A204.1 (cell line): ENCODE data around the gene IGSF21.

Experiments
- FAIRE-seq: peaks from 2 replicates; lab custom pipeline; 2012; peaks lifted over from hg19 to GRCh38; lab: Jason Lieb, UNC

Gene IGSF21

DNA sequence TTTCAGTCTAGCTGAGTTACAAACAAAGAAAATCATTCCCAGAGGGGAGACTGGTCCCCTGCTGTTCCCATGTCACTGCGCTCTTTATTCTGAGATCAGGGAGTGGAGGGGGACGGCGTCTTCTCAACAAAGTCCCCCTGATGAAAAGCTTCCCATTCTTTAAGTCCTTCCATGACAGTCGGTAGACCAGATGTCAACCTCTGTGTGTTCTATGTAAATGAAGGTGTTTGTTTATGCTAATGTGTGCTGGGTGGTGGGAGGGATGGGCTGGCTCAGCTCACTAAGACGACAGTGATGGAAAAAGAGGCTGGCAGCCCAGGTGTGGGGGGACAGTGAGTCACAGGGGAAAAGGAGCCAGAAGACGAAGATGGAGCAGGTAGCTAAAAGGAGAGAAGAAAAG lies 225.0 kb downstream of the IGSF21 start:
- no peak for FAIRE-seq

DNA sequence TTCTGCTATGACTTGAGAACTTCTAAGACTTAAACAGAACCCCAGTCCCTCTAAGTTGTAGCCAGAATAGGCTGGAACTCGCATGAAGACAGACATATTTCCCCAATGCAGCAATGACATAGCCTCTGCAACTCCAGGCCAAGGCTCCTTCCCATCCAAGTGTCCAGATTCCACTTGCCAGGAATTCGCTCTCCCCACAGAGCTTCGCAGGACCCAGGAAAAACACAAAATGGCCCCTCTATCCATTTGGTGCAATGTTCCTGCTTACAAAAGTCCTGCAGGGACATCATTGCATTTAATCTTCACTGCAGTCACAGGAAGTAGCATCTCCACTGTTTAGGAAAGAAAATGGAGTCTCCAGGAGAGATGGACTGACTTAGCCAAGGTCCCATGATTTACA lies 225.6 kb downstream of the IGSF21 start:
- no peak for FAIRE-seq

DNA sequence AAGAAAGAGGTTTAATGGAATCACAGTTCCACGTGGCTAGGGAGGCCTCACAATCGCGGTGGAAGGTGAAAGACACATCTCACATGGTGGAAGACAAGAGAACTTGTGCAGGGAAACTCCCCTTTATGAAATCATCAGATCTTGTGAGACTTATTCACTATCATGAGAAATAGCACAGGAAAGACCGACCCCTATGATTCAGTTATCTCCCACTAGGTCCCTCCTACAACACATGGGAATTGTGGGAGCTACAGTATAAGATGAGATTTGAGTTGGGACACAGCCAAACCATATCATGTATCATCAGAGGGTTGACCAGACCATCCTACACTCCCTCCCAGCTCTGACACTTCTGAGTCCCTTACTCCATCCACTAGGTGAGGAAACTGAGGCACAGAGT lies 229.2 kb downstream of the IGSF21 start:
- FAIRE-seq, result no peak

DNA sequence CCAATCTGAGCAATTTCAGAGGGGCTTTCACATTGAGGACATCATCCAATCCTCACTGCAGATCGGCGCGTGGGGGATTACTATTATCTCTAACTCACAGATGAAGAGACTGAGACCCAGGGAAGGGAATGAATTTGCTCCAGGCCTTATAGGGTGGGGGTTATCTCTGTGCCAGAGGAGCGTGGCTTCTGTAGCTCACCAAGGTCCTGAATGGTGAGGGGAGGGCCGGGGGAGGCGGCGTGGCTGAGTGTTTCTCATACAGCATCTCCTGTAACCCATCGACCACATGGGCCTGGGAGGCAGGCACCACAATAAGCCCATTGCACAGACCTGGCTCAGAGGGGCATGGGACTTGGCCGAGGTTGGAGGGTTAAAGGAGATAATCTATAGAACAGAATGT lies 230.2 kb downstream of the IGSF21 start:
- FAIRE-seq, result no peak

DNA sequence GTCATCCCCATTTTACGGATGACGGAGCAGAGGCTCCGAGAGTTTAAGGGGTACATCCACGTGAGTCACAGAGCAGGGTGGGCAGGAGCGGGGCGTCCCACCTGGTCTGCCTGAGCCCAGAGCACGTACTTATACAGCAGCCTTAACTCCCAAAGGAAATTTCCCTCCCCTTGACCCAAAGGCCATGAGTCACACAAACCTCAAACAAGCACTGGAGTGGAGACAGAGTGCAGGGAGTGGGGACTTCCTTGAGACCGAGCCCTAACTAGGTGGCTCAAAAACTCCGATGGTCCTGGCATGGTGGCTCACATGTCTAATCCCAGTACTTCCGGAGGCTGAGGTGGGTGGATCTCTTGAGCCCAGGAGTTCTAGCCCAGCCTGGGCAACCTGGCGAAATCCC lies 231.6 kb downstream of the IGSF21 start:
- FAIRE-seq, result no peak

DNA sequence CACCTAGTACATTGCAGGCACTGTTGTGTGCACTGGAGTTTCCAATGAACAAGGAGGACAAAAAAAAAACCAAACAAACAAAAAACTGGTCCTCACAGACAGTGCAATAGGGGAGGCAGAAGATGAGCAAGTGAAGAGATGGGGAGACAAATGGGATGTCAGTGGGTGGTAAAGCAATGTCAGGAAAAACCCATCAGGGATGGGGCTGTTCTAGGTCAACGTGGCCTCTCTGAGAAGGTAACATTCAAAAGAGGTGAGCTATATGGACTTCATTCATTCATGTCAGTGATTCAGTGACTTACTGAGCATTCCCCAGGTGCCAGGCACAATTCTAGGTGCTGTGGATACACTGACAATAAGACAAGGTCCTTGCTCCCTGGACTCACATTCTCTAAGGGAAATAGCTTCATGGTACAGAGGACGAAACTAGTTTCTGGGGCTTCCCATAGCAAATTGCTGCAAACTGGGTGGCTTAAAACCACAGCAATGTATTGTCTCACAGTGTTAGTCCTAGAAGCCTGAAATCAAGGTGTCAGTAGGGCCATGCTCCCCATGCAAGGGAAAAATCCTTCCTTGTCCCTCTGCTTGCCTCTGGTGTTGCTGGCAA lies 232.7 kb downstream of the IGSF21 start:
- FAIRE-seq, result no peak

DNA sequence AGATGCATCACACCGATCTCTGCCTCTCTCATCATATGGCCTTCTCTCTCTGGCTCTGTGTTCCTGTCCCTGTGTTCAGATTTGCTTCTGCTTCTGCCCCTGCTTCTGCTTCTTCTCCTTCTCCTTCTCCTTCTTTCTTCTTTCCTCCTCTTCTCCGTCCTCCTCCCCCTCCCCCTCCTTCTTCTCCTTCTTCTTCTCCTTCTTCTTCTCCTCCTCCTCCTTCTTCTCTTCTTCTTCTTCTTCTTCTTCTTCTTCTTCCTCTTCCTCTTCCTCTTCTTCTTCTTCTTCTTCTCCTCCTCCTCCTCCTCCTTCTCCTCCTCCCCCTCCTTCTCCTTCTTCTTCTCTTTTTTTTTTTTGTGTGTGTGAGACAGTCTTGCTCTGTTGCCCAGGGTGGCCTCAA lies 233.2 kb downstream of the IGSF21 start:
- no peak for FAIRE-seq

DNA sequence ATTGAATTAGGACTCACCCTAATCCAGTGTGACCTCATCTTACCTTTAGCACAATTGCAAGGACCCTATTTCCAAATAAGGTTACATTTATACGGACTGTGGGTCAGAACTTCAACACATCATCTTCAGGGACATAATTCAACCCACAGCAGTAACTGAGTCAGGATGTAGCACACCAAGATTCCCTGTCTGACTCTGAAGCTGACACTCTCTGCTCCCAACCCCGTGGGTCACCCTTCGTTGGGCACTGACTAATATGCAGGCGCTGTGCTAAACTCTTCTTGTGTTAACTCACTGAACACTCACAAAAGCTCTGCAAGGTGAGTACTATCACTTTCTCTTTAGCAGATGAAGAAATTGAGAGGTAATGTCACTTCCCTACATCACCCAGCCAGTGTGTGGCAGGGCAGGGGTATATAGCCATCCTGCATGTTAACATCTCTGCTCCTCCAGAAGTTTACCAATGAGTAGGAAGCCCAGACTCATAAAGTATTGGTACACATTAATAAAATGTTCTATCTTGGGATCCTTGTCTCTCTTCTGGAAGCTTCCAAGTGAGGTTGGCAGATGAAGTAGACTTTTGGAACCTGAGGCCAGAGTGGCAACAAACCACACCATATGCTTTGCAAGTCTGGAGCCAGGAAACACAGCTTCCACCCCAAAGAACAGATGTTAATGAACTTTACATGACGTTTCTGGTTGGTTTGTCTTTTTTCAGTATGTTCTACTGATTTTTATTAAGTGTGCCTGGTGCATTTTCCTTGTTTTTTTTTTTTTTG lies 233.9 kb downstream of the IGSF21 start:
- no peak for FAIRE-seq

DNA sequence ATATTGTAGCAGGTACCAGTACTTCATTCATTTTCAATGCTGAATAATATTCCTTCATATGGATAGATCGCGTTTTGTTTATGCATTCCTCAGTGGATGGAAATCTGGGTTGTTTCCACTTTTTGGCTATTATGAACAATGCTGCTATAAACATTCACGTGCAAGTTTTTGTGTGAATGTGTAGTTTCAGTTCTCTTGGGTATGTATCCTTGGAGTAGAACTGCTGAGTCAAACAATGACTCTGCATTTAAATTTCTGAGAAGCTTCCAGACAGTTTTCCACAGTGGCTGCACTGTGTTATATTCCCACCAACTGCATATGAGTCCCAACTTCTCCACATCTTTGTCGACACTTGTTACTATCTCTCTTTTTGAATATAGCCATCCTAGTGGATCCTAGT lies 235.1 kb downstream of the IGSF21 start:
- no peak for FAIRE-seq

DNA sequence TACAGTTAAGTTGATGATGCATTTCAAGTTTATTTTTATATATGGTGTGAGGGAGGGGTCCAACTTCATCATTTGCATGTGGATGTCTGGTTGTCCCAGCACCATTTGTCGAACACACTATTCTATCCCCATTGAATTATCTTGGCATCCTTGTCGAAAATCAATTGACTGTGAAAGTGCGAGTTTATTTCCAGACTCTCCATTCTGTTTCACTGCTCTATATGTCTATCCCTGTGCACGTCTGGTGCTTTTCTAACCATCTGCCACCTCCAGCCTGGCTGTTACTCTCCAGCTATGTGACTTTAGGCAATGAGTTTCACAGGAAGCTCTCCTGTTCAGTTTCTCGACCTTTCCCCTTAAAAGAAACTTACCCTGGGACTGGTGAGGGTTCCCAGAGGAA lies 236.0 kb downstream of the IGSF21 start:
- no peak for FAIRE-seq

DNA sequence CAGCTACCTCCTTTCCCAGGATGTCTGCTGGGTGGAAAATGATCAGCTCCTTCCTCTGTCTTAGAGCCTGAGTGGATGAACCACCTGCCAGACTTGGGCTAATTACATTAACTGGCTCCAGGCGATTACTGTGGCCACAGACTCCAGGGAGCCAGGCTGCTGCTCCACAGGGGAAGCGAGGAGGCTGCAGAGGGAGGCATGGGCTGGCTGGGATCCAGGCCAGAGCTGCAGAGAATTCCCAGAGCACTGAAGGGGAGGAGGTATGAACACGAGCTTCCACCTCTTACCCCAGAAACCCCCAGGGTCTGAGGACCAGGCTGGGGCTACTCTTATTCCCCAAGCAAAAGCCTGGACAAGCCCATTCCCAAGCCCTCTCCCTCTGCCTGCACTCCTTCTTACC lies 237.2 kb downstream of the IGSF21 start:
- no peak for FAIRE-seq

DNA sequence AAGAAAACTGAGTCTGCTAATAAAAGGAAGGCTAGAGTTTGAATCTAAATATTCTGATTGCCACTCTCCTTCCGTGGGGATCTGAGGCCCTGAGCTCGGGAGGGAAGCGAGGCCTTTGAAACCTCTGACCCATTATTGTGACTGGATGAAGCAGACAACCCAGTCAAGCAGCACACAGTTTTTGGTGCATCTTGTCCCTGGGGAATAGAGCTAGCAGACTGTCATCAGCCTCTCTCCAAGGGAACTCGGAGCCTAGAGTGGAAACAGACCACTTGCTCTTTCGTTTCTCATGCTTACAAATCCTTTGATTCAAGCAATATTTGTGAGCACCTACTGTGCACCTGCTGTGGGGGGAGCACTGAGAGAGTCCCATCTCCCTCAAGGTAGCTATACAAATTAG lies 240.0 kb downstream of the IGSF21 start:
- FAIRE-seq, result no peak

DNA sequence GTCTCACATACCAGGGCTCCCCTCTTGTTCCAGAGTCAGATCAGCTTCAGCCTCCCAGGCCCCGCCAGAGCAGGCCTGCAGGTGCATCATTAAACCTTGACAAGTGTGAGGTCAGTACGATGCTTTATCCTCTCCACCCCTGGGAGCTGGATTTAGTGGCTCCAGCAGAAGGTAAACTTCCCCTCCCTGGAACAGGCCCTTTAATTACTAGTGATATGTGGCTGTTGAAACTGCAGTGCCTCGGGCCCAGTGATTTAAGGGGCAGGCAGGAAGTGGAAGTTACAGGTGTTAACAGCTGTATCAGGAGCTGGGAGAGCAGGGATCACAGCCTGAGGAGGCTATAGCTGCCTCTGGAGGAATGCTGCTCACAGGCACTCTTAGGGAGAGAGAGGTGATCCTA lies 240.8 kb downstream of the IGSF21 start:
- no peak for FAIRE-seq

DNA sequence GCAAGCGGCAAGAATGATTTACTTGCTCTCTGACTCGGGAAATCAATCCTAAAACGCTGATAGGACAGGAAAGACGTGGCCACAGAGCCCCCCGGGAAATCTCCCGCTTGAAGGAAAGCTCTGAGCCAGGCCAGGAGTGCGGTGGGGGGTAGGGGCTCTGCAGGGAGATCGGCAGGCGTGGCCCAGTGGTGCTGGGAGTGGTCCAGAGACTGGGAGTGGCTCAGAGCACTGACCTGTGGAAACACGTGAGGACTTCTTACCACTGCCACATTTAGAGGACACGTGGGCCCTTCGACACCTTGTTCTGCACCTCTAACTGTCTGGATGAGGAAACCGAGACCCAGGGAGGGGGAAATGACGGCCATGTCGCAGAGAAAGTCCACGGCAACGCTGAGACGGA lies 243.1 kb downstream of the IGSF21 start:
- no peak for FAIRE-seq

DNA sequence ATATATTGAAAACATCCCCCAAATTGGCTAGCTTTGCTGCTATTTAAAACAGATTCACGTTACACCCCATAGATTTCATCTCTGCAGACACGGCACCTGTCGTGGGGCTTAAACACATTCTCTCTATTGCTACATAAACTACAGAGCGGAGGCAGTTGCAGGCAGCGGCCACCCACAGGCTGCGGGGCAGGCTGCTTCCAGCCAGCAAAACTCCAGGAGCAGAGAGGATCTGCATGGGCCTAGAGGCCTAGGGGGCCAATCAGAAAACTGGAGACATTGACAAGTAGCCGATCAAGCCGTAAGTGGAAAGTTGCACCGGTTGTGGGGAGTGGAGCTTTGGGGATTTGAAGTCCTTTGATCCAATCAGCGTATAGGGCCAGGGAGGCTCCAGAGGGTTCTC lies 244.1 kb downstream of the IGSF21 start:
- no peak for FAIRE-seq

DNA sequence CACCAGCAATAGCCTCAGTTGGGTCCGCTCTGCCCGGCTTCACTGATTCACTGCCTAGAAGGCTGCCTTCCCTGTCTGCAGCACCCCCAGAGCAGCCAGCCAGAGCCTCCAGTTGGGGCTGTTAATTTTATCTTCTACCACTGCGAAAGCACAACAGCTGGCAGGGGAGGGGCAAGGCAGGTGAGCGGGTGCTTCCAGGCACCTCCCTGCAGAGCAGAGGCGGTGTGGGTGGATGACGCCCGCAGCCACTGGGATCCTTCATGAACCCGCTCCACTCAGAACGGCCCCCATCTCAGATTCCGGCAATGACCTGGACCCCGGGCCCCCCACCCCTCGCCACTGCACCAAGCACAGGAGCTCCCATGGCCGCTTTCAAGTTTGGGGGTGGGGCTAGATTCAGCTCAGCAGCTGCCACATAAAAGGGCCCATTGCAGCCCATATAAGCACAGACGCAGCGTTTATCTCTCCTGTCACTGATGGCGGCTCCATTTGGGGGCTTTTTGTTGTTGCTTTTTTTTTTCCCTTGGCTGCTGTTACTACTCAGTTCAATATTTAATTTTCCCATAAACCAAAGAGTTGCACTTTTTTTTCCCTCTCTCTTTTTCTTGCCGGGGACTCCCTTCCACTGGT lies 245.2 kb downstream of the IGSF21 start:
- no peak for FAIRE-seq

DNA sequence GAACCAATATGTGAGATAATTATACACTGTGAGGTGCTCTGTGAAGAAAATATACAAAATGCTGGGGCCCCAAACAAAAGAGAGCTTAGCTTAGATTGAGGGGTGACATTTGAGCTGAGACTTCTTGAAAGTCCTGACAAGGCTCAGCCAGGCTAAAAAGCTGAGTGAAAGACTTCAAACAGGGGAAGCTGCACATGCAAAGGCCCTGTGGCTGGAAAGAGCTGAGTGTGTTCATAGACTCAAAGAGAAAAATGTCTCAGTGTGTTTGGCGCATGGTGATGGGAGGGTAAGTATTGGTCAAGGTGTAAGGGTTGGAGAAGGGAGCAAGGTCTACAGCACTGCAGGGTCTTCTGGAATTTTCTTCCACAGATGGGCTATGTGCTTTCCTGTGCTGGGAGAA lies 245.9 kb downstream of the IGSF21 start:
- no peak for FAIRE-seq

DNA sequence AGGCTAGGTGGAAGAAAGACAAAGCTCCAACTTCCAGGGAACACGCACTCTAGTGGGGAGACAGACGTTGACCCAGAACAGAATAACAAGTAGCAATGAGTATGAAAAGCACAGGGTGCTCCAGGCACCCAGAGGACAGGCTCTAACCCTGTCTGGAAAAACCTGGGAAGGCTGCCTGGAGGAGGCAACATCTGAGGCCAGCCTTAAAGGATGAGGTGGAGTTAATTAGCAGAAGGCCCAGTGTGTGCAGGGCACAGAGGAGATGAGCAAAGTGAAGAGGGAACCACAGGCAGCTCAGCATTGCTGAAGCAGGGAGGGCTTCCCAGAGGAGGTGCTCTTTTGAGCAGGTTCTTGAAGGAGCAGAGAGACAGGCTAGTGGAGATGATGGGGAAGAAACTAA lies 246.4 kb downstream of the IGSF21 start:
- FAIRE-seq, result no peak

DNA sequence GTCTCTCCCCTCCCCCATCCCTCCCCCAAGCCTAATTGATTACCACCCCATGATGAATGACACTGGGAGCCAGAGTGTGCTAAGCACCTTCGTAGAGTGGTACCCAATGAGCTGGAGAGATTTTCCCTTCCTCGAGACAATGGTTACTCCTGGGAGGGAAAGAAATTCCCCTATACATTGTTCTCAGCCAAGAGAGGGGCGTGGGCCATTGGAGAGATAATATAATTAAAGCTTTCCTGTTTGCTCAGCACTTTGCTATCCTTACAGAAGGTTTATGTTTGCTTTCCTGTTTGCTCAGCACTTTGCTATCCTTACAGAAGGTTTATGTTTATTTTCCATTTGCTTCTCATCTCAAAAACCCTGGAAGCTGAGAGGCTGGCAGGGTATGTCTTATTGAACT lies 247.0 kb downstream of the IGSF21 start:
- no peak for FAIRE-seq

DNA sequence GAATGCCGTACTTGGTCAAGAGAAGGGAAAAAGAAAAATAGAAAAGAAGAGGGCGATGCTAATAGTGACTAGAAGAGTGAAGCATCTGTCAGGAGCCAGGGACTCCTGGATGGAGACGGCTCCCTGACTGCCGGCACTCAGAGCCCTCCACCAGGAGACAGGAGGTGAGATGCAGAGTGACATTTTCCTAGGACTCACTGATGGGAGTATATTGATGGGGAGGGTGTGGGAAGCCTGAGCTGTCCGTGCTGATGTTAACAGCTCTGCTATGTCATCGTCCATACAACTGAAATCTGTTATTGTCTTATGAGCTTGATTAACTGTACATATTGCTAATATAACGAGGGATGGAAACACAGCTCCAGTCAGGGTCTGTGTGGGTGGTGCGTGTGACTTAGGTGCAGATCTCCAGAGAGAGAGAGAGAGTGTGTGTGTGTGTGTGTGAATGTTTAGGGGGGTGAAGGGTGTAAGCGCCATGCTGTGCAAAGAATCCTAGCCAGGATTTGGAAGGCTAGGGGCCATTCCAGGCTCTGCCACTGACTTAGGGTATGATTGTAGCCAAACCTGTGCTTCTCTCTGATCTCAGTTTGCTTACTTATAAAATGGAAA lies 250.1 kb downstream of the IGSF21 start:
- no peak for FAIRE-seq

DNA sequence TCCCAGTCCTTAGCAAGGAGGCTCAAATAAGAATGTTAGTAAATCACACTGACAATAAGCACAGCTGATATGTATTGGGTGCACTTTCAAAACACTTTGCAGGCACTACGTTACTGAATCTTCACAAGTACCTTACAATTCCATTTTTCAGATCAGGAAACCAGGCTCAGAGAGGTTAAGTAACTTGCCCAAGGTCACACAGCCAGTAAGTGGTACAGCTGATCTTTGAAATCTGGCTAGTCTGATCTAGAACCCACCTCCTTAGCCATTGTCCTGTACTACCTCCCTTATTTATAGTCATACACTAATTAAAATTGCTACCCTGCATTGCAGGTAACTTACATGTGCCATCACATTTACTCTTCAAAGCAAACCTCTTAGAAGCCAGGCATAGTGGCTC lies 251.0 kb downstream of the IGSF21 start:
- no peak for FAIRE-seq

DNA sequence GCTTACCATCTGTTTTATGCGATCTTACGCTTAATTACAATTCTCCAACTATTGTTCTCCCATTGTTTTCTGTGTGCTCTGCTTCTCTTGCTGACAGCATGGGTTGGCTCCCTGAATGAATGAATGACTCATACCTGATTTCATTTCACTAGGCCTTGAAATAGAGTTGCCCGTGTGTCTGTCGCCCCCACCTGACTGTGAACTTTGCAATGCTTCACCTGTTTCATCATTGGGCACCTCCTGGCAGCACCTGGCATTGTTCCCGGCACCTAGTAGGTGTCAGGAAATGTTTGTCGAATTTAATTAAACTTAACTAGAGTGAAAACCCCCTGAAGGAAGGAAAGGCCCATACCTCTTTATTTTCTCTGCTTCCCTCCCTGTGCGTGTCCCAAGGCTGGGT lies 252.7 kb downstream of the IGSF21 start:
- no peak for FAIRE-seq

DNA sequence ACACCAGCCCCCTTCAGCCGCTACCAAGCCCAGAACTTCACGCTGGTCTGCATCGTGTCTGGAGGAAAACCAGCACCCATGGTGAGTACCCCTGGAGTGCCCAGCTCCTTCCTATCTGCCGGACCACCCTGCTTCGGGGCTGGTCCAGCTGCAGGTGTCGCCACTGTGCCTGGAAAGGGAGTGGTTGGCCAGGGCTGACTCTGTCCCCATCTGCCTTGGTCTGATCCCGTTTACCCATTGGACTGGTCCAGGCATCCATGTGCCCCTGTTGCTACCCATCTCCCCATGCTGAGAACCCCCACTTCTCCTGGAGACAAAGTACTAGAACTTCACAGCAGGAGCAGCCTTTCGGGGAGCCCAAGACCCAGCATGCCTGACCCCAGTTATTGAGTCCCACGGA lies 254.6 kb downstream of the IGSF21 start:
- no peak for FAIRE-seq

DNA sequence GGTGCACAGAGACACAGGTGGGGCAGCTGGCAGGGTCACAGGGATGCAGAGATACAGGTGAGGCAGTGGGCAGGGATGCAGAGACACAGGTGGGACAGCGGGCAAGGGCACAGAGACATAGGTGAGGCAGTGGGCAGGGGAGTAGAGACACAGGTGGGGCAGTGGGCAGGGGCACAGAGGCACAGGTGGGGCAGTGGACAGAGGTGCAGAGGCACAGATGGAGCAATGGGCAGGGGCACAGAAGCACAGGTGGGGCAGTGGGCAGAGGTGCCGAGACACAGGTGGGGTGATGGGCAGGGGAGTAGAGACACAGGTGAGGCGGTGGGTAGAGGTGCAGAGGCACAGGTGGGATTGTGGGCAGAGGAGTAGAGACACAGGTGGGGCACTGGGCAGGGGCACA lies 255.8 kb downstream of the IGSF21 start:
- FAIRE-seq, result no peak
